ENCODE data around the gene IFT122. TPM values are rescaled to one million over a fixed set of nuclear protein-coding genes. Genes with fewer than 3 reads are reported as not detected.
"Not testable (repeated sequence)": the region's sequence is repeated elsewhere in the genome, so short reads cannot be mapped to it uniquely, and the experiment has no call there.

IFT122 gene
- total RNA-seq: 51.1 TPM

DNA sequence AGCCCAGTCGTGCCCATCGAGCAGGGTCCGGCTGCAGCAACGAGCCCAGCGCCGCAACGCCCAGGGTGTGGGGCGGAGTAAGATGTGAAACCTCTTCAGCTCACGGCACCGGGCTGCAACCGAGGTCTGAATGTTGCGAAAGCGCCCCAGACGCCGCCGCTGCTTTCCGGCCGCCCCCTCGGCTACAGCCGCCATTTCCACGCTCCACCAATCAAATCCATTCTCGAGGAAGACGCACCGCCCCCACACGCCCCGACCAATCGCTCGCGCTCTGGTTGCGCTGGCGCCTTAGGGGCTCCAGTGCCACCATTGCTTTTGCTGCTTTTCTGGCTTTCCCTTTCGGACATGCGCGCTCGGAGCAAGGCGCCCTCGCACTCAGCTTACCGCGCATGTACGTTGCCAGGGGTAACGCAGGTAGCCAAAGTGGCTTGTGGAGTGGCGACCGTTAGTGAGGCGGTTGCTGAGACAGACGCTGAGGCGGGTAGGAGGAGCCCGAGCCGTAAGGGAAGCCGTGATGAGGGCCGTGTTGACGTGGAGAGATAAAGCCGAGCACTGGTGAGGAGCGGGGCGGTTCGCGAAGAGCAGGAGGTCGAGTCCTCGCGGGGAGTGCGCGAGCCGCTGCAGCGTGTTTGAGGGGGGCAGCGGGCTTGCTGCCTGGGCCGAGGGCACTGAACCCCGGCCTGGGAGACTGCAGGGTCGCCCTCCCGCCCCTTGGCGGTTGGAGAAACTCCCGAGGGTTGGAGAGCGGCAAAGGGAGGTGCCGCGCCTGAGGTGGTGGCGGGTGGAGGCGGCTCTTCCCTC, at the start of gene IFT122, which contains the start of gene MBD4:
Gene IFT122 (plus strand): TSS at position 408 of the 801 bp plus-strand sequence. CDS start 107 bp downstream, at position 515.
Gene MBD4 (minus strand): TSS at position 132 of the 801 bp plus-strand sequence. CDS start 115 bp downstream, at position 17.
- no peaks in the 10 kb centered on the region for H3K9me3 ChIP-seq
- DNase-seq (ENCODE audit: low spot score in 2 of 2): peak; percentile 94 to 99
- no peak for TF ChIP-seq CTCF (IDR thresholded peaks at IDR 0.05)
- H3K4me3 ChIP-seq: peak within 1 kb of the TSS; percentile 84 to 96
- no peaks in the 10 kb centered on the region for H3K27me3 ChIP-seq
- H3K27ac ChIP-seq: peak within 1 kb of the TSS; percentile 84 to 85
- intact Hi-C loops (cut with DNase I): loop anchor here (1.0 to 5.0 kb wide), 5 partner anchors 12 to 187 kb away; partner anchors contain the start of gene EFCAB12
- peaks cover 16 to 36% of the 10 kb centered on the region in 2 donors for H3K4me1 ChIP-seq
- H3K36me3 ChIP-seq: peaks cover 13 to 23% of the 10 kb centered on the region in 2 donors

DNA sequence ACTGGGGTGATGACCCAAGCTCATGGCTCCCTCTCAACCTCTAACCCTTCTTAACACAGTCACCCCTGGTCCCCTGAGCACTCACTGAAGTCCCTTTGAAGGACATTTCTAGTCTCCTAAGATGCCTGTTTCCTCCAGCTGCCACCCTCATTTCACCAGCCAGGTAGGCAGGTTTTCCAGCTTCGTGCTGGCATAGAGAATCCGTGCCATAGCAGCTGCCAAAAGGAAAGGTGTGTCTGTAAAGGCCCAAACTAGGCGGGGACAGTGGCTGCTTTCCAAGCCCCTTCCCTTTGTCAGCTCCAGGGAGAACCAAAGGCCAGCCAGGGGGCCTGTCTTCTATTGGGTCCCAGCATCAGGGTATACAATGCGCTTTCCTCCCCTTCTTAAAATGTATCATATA, 48.4 kb upstream of the IFT122 start:
- H3K27ac ChIP-seq; DNase-seq (ENCODE audit: low spot score in 2 of 2); intact Hi-C loops (cut with DNase I); H3K4me3 ChIP-seq; H3K4me1 ChIP-seq; H3K9me3 ChIP-seq; H3K27me3 ChIP-seq: not testable (repeated sequence)
- H3K36me3 ChIP-seq: peaks cover 19 to 41% of the 10 kb centered on the region in 2 donors

DNA sequence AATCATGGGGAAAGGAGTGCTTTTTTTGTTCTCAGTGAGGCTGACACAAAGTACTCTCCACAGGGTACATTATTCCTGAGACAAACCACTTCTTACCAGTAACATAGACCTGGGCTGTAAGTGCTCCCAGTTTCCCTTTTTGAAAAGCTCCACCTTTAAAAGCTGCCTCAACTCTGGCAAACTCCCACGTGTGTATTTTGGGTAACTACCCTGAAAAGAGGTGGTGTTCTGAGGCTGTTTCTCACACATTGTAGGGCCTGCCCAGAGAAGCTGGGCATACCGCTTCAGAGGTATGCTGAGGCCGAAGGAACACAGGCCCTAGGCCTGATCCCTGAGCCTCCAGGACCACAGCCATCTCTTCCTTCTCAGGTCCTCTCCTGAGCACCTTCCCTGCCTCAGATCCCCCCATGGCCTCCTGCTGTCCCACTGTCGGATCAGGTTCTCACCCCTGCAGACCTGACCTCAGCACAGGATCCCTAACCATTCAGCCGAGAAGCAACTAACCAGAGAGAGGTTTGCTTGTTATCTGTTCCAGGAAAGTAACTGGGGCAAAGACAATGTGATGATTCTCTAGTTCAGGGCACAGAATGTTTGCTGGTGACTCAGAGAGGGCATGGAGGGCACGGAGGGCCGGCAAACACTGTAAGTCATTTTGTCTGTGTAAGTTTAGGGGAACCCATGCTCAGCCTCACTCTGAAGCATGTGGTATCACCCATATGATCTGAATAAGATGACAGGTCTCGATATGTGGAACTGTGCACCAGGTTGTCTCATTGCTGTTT, 47.7 kb upstream of the IFT122 start:
- H3K4me3 ChIP-seq; intact Hi-C loops (cut with DNase I); H3K27ac ChIP-seq; H3K27me3 ChIP-seq; H3K9me3 ChIP-seq; DNase-seq (ENCODE audit: low spot score in 2 of 2); H3K4me1 ChIP-seq: not testable (repeated sequence)
- H3K36me3 ChIP-seq: peaks cover 17 to 39% of the 10 kb centered on the region in 2 donors

DNA sequence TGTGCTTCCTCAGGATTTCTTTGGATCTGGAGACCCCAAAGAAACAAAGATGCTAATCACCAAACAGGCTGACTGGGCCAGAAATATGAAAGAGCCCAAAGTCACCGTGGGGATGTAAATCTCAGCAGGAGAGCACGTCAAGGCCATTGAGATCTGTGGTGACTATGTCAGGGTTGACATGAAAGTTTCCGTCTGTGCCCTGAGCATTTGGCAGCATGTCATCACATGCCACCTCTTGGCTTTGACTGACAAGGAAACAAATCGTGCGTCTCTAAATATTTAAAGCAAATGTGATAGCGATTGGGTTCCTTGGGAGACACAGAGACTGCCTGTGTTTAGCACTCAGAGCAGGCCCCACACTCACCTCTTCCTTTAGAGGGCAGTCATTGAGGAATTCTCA, 46.8 kb upstream of the IFT122 start:
- Histone ChIP-seq H3K27ac (no peak overlapping the region), H3K36me3 (peaks cover 13 to 35% of the 10 kb centered on the region in 2 donors)
- intact Hi-C loops (cut with DNase I): no loop called here

DNA sequence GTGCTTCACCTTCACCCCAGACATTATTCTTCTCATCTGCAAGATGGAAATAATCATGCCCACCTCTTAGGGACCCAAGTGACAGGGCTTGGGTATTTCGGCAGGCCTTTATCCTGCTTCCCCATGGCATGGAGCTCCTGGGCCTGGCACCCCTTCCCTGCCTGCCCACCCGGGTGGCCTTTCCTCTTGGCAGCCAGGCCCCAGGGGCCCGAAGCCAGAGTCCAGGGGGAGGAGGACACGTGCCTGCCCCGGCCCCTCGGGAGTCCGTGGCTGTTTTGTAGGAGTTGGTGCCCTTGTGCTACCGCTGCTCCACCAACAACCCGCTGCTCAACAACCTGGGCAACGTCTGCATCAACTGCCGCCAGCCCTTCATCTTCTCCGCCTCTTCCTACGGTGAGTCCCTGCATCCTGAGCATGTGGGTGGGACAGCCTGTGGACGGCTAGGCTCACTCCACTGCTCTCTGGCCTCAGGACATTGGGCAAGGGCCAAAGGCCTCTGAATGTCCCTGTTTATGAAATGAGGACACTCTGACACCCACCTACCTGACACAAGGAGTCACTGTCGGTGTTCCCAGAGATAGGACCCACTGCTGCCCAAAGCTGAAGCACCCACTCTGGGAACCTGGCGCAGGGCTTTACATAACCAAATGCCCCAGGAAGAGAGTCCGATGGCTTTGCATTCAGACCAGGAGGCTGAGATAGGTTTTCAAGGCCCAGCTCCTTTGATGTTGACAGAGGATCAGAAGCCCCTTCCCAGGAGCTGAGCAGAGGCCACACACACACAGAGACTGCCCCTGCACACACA, 46.1 kb upstream of the IFT122 start:
- peaks cover 13 to 35% of the 10 kb centered on the region in 2 donors for H3K36me3 ChIP-seq
- H3K4me1 ChIP-seq; H3K27ac ChIP-seq; DNase-seq (ENCODE audit: low spot score in 2 of 2); intact Hi-C loops (cut with DNase I); H3K4me3 ChIP-seq; H3K9me3 ChIP-seq; H3K27me3 ChIP-seq: not testable (repeated sequence)

More for the DNA sequence above, 46.8 kb upstream of the IFT122 start:
- Histone ChIP-seq H3K4me3 (no peak overlapping the region), H3K4me1 (peaks cover 0 to 3% of the 10 kb centered on the region in 2 donors), H3K27me3 (no peaks in the 10 kb centered on the region), H3K9me3 (no peaks in the 10 kb centered on the region)
- TF ChIP-seq CTCF (IDR thresholded peaks at IDR 0.05): no peak
- no peak for DNase-seq (ENCODE audit: low spot score in 2 of 2)

DNA sequence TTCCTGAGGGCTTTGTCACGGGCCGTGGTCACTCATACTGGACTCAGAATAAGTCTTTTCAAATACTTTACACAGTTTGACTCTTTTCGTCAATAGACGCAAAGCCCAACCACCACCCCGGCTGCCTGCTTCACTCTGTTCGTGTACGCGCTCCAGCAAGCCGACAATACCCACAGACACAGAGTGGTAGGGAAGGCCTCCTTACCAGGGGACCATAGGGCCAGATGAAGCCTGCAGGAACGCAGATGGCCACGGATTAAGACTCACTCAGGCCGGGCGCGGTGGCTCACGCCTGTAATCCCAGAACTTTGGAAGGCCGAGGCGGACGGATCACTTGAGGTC, 41.2 kb upstream of the IFT122 start:
- no peak for TF ChIP-seq CTCF (IDR thresholded peaks at IDR 0.05)
- Histone ChIP-seq H3K27ac (peak overlapping the region; percentile 77 to 88), H3K36me3 (peaks cover 0 to 4% of the 10 kb centered on the region in 2 donors), H3K4me1 (peaks cover 0 to 8% of the 10 kb centered on the region in 2 donors), H3K9me3 (no peaks in the 10 kb centered on the region), H3K27me3 (no peaks in the 10 kb centered on the region), H3K4me3 (peak overlapping the region; percentile 52 to 78)
- intact Hi-C loops (cut with DNase I): loop anchor here (1.0 to 2.0 kb wide), 3 partner anchors 30 to 520 kb away; partner anchors contain the start of genes ACAD9, EFCAB12 and IFT122
- no peak for DNase-seq (ENCODE audit: low spot score in 2 of 2)

Measured in ascending aorta (tissue), 2 donors.